Neural cell (in vitro differentiated cells): ENCODE results near the gene BTG1. TPM values are rescaled to one million over a fixed set of nuclear protein-coding genes. Genes with fewer than 3 reads are reported as not detected.

Experiments
- H2AFZ ChIP-seq: fragments of 200-600, 300-800 bp; sonication (generic), shearing (Covaris generic); 2 replicates; pipeline ENCODE4 v1.6.0; 2014; ENCODE audit warnings: low read depth, mild to moderate bottlenecking, antibody characterized with exemption, low read length, moderate library complexity
- H3F3A ChIP-seq: fragments of 200-600 bp; shearing (Covaris generic); 2 replicates; pipeline ENCODE4 v1.6.1; 2016; ENCODE audit warnings: mild to moderate bottlenecking, moderate library complexity, mixed read lengths, antibody characterized with exemption, low read length; ENCODE audit not compliant: insufficient read depth, poor library complexity, severe bottlenecking
- H3K27ac ChIP-seq: fragments of 200-600, 300-800 bp; sonication (generic), shearing (Covaris generic); 2 replicates; pipeline ENCODE4 v1.5.1; 2014; ENCODE audit warnings: mild to moderate bottlenecking, low read length, moderate library complexity
- H3K27me3 ChIP-seq: fragments of 300-800, 200-600 bp; sonication (generic), shearing (Covaris generic); 2 replicates; pipeline ENCODE4 v1.6.0; 2014; ENCODE audit warnings: mild to moderate bottlenecking, low read depth, low read length, moderate library complexity; ENCODE audit not compliant: insufficient read depth
- H3K36me3 ChIP-seq: fragments of 300-800, 200-600 bp; sonication (generic), shearing (Covaris generic); 2 replicates; pipeline ENCODE4 v1.5.1; 2014; ENCODE audit warnings: mild to moderate bottlenecking, antibody characterized with exemption, low read length, moderate library complexity; ENCODE audit not compliant: insufficient read depth
- H3K4me2 ChIP-seq: fragments of 300-800, 200-600 bp; sonication (generic), shearing (Covaris generic); 2 replicates; pipeline ENCODE4 v1.6.0; 2014; ENCODE audit warnings: mild to moderate bottlenecking, low read length
- H3K4me3 ChIP-seq: fragments of 300-800, 200-600 bp; sonication (generic), shearing (Covaris generic); 2 replicates; pipeline ENCODE4 v1.5.1; 2014; ENCODE audit warnings: mild to moderate bottlenecking, low read length, moderate library complexity
- H3K79me2 ChIP-seq: fragments of 200-600 bp; shearing (Covaris generic); replicated peaks from 2 replicates; pipeline ENCODE4 v1.6.0; 2014; ENCODE audit warnings: mild to moderate bottlenecking, low read length, moderate library complexity; ENCODE audit not compliant: insufficient read depth
- H3K9ac ChIP-seq: fragments of 300-800, 200-600 bp; sonication (generic), shearing (Covaris generic); 2 replicates; pipeline ENCODE4 v1.6.1; 2016; ENCODE audit warnings: mild to moderate bottlenecking, low read length, mixed read lengths
- H3K9me2 ChIP-seq: fragments of 200-600 bp; shearing (Covaris generic); 2 replicates; pipeline ENCODE4 v1.6.1; 2016; ENCODE audit warnings: mild to moderate bottlenecking, low read length, mixed read lengths; ENCODE audit not compliant: insufficient read depth
- H3K9me3 ChIP-seq: fragments of 200-600, 300-800 bp; sonication (generic), shearing (Covaris generic); 2 replicates; pipeline ENCODE4 v1.6.1; 2016; ENCODE audit warnings: mild to moderate bottlenecking, mixed run types, low read length, moderate library complexity, mixed read lengths
- H4K20me1 ChIP-seq: fragments of 200-600 bp; shearing (Covaris generic); 2 replicates; pipeline ENCODE4 v1.6.1; 2016; ENCODE audit warnings: mild to moderate bottlenecking, mixed run types; ENCODE audit not compliant: insufficient read depth
- EP300 ChIP-seq: fragments of 450-650 bp; conservative IDR thresholded peaks from 2 replicates; pipeline ENCODE4 v1.6.1; 2014; ENCODE audit warnings: antibody characterized with exemption, mild to moderate bottlenecking, moderate library complexity; ENCODE audit not compliant: poor library complexity, severe bottlenecking
- EZH2 ChIP-seq: fragments of 200-600, 300-800 bp; shearing (Covaris generic), sonication (generic); IDR thresholded peaks from 2 replicates; pipeline ENCODE4 v1.6.1; 2014; ENCODE audit warnings: antibody characterized with exemption, low read length, borderline replicate concordance, mild to moderate bottlenecking; ENCODE audit not compliant: insufficient read depth, poor library complexity, severe bottlenecking
- MXI1 ChIP-seq: fragments of 450-650 bp; conservative IDR thresholded peaks from 2 replicates; pipeline ENCODE4 v1.6.1; 2014; ENCODE audit warnings: antibody characterized with exemption, mild to moderate bottlenecking; ENCODE audit not compliant: poor library complexity, severe bottlenecking
- POLR2AphosphoS5 ChIP-seq: IDR thresholded peaks from 2 replicates; pipeline ENCODE4 v1.6.1; 2012
- RAD21 ChIP-seq: fragments of 450-650 bp; conservative IDR thresholded peaks from 2 replicates; pipeline ENCODE4 v1.6.1; 2014; ENCODE audit warnings: antibody characterized with exemption, mild to moderate bottlenecking, moderate library complexity
- SMC3 ChIP-seq: fragments of 450-650 bp; conservative IDR thresholded peaks from 2 replicates; pipeline ENCODE4 v1.6.1; 2014; ENCODE audit warnings: antibody characterized with exemption, mild to moderate bottlenecking, moderate library complexity; ENCODE audit not compliant: poor library complexity
- TAF1 ChIP-seq: IDR thresholded peaks from 2 replicates; pipeline ENCODE4 v1.6.1; 2012; ENCODE audit warnings: low read depth
- polyA plus RNA-seq: library from polyadenylated mRNA; depleted of rRNA; stranded (reverse); fragments of >200 nt; gene quantifications from 2 replicates; pipeline ENCODE4 v1.2.3, GENCODE V29; 2014
- TF ChIP-seq, protein P1 (sequence below): IDR thresholded peaks from 2 replicates; pipeline ENCODE4 v1.6.1; 2012; ENCODE audit warnings: borderline replicate concordance
- TF ChIP-seq, protein P2 (sequence below): fragments of 450-650 bp; IDR thresholded peaks from 2 replicates; pipeline ENCODE4 v1.5.1; 2014; ENCODE audit warnings: antibody characterized with exemption, mild to moderate bottlenecking, moderate library complexity; ENCODE audit not compliant: poor library complexity, severe bottlenecking

BTG1 gene
- polyA plus RNA-seq, 1 donor from 2014 or later, result 12.9 TPM

DNA sequence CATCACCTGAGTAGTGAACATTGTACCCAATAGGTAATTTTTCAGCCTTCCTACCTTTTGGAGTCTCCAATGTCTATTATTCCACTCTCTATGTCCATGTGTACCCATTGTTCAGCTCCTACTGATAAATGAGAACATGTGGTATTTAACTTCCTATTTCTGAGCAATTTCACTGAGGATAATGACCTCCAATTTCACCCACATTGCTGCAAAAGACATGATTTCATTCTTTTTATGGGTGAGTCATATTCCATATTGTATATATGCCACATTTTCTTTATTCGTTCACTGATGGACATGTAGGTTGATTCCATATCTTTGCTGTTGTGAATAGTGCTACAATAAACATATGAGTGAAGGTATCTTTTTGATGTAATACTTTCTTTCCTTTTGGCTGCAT is 16.4 kb upstream of the BTG1 start:
- Histone ChIP-seq H2AFZ (no peak overlapping the region), H3K9me2 (no peaks in the 10 kb centered on the region), H3K9me3 (no peaks in the 10 kb centered on the region), H4K20me1 (no peaks in the 10 kb centered on the region), H3K79me2 (no peaks in the 10 kb centered on the region), H3K27me3 (no peaks in the 10 kb centered on the region), H3K9ac (no peak overlapping the region), H3K27ac (no peak overlapping the region), H3F3A (no peaks in the 10 kb centered on the region), H3K4me2 (no peak overlapping the region), H3K36me3 (no peaks in the 10 kb centered on the region), H3K4me3 (no peak overlapping the region)
- TF ChIP-seq POLR2AphosphoS5, result no peak

DNA sequence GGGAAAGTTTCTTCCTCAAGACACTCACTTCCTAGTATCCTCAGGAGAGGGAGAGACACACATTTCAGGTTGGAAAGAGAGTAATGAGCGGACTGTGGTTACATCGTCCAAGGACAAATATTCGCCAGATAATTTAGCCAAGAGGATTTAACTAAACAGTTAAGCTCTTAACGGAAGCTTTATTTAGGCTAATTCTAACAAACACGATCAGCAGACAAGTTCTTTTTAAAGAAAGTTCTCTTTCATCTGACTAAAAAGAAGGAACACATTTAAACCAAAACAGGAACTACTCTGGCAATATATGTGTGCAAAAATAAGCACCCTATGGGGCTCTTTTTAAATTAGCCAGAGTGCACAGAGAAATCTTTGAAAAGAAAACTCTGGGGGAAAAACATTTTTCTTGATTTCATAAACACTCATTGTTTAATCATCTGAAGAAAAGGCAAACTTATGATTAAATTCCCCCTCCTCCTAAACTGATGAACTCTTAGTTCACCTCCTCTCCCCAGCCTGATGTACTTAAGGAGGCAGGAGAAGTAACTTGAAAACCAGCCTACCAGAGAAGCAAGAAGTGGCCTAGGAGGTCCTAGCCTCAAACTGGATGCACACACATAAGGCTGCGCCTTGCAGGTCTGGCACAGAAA is 13.3 kb upstream of the BTG1 start:
- no peak overlapping the region for H3K27ac ChIP-seq
- no peaks in the 10 kb centered on the region for H3K27me3 ChIP-seq
- no peaks in the 10 kb centered on the region for H3F3A ChIP-seq
- H3K9me3 ChIP-seq, result no peaks in the 10 kb centered on the region
- H3K79me2 ChIP-seq, result no peaks in the 10 kb centered on the region
- no peak overlapping the region for H3K9ac ChIP-seq
- H2AFZ ChIP-seq, result no peak overlapping the region
- no peaks in the 10 kb centered on the region for H3K36me3 ChIP-seq
- H4K20me1 ChIP-seq, result no peaks in the 10 kb centered on the region
- H3K4me2 ChIP-seq, result no peak overlapping the region
- TF ChIP-seq TAF1, result no peak
- no peak for TF ChIP-seq EP300
- no peak for TF ChIP-seq SMC3
- no peak for TF ChIP-seq EZH2
- TF ChIP-seq, protein P1, sequence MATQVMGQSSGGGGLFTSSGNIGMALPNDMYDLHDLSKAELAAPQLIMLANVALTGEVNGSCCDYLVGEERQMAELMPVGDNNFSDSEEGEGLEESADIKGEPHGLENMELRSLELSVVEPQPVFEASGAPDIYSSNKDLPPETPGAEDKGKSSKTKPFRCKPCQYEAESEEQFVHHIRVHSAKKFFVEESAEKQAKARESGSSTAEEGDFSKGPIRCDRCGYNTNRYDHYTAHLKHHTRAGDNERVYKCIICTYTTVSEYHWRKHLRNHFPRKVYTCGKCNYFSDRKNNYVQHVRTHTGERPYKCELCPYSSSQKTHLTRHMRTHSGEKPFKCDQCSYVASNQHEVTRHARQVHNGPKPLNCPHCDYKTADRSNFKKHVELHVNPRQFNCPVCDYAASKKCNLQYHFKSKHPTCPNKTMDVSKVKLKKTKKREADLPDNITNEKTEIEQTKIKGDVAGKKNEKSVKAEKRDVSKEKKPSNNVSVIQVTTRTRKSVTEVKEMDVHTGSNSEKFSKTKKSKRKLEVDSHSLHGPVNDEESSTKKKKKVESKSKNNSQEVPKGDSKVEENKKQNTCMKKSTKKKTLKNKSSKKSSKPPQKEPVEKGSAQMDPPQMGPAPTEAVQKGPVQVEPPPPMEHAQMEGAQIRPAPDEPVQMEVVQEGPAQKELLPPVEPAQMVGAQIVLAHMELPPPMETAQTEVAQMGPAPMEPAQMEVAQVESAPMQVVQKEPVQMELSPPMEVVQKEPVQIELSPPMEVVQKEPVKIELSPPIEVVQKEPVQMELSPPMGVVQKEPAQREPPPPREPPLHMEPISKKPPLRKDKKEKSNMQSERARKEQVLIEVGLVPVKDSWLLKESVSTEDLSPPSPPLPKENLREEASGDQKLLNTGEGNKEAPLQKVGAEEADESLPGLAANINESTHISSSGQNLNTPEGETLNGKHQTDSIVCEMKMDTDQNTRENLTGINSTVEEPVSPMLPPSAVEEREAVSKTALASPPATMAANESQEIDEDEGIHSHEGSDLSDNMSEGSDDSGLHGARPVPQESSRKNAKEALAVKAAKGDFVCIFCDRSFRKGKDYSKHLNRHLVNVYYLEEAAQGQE, result no peak
- no peaks in the 10 kb centered on the region for H3K9me2 ChIP-seq
- no peak overlapping the region for H3K4me3 ChIP-seq

DNA sequence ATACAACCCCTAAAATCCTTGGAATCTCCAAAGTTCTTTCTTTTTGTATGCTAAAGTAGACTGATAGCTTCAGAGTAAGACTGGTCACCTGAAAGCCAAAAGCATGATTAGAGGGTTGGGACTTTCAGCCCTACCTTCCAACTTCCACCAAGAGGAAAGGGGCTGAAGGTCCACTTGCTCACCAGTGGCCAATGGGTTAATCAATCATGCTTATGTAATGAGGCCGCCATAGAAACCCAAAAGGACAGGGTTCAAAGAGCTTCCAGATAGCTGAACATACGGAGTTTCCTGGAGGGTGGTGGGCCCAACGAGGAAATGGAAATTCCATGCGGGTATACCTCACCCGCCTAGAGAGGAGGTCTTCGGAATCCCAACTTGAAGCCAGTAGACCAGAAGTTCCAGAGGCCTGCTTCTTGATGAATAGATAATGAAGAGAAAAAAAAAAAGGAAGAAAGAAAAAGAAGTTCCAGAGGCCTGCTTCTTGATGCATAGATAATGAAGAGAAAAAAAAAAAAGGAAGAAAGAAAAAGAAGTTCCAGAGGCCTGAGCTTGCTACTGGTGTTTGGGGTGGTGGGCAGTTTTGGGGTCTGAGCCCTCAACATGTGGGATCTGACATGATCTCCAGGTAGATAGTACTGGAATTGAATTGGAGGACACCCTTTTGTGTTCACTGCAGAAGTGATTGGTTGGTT is 11.2 kb upstream of the BTG1 start:
- H3K27me3 ChIP-seq, result no peaks in the 10 kb centered on the region
- H3K36me3 ChIP-seq, result no peaks in the 10 kb centered on the region
- no peak overlapping the region for H3K27ac ChIP-seq
- no peak overlapping the region for H2AFZ ChIP-seq
- TF ChIP-seq EZH2 (no peak), POLR2AphosphoS5 (no peak), MXI1 (no peak), TAF1 (no peak), RAD21 (no peak), EP300 (no peak), SMC3 (no peak)
- TF ChIP-seq, protein P1, result no peak
- TF ChIP-seq, protein P2, sequence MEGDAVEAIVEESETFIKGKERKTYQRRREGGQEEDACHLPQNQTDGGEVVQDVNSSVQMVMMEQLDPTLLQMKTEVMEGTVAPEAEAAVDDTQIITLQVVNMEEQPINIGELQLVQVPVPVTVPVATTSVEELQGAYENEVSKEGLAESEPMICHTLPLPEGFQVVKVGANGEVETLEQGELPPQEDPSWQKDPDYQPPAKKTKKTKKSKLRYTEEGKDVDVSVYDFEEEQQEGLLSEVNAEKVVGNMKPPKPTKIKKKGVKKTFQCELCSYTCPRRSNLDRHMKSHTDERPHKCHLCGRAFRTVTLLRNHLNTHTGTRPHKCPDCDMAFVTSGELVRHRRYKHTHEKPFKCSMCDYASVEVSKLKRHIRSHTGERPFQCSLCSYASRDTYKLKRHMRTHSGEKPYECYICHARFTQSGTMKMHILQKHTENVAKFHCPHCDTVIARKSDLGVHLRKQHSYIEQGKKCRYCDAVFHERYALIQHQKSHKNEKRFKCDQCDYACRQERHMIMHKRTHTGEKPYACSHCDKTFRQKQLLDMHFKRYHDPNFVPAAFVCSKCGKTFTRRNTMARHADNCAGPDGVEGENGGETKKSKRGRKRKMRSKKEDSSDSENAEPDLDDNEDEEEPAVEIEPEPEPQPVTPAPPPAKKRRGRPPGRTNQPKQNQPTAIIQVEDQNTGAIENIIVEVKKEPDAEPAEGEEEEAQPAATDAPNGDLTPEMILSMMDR, result no peak
- no peaks in the 10 kb centered on the region for H3K79me2 ChIP-seq
- H3K4me3 ChIP-seq, result no peak overlapping the region
- no peaks in the 10 kb centered on the region for H4K20me1 ChIP-seq
- H3K9me2 ChIP-seq, result no peaks in the 10 kb centered on the region
- no peak overlapping the region for H3K9ac ChIP-seq
- H3F3A ChIP-seq, result no peaks in the 10 kb centered on the region
- no peak overlapping the region for H3K4me2 ChIP-seq
- no peaks in the 10 kb centered on the region for H3K9me3 ChIP-seq
